GM18520 (cell line): ENCODE data around the gene RNASE2.
"Not testable (repeated sequence)": the region's sequence is repeated elsewhere in the genome, so short reads cannot be mapped to it uniquely, and the experiment has no call there.

ENCODE experiments used
- ATAC-seq: cut with Tn5 transposase; IDR thresholded peaks from one replicate; pipeline ENCODE4 v1.9.1; 2021; ENCODE audit not compliant: unreplicated experiment

Gene RNASE2

DNA sequence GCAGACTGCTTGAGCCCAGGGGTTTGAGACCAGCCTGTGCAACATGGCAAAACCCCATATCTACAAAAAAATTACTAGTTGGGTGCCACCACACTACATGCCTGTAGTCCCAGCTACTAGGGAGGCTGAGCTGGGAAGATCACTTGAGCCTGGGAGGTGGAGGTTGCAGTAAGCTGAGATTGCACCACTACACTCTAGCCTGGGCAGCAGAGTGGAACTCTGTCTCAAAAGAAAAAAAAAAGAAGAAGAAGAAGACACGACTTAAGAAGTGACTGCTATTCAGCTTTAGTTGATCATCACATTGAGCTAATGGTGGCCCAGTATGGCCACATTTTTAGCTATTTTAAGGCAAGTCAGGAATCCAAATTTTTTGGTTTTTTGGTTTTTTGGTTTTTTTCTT, 25.6 kb downstream of the RNASE2 start:
- ATAC-seq, result no peak

GRCh38 chr14:20982646-20983369, 27.5 kb downstream of the RNASE2 start:
- no peak for ATAC-seq

GRCh38 chr14:20985650-20986049, 30.4 kb downstream of the RNASE2 start:
- ATAC-seq, result not testable (repeated sequence)

DNA sequence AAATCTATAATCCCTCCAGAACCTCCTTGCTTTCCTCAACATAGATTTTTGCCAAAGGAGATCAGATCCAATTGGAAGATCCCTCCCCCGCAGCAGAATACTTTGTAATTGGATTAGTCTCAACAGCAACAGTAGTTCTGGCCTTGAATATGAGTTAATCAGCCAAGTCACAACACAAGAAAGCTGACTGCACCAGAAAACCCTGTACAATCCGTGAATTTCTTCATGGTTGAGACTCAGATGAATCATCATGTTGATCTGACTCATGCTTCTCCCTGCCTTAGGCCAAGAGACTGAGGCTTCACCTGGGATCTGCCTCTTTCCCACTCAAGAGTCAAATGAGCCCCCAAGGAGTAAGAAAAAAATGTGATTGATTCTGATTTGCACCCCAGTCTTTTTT, 31.5 kb downstream of the RNASE2 start:
- no peak for ATAC-seq

- no peak for ATAC-seq
Measured at GRCh38 chr14:20988717-20989470, 33.6 kb downstream of the RNASE2 start.

DNA sequence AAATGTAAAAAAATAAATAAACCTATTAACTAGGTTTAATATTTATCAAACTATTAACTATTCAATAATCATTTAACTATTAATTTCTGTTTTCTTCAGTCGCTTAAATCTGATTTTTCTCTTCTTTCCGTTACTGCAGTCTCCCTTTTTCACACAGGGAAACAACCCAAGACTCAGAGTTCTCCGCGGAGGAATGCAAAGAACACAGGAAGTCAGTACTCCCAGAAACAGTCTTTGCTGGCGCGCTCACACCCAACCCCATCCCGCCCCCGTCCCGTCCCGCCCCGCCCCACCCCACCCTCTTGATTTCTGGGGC, 34.1 kb downstream of the RNASE2 start:
- no peak for ATAC-seq

- peak; percentile 95 for ATAC-seq
Measured at GRCh38 chr14:20989787-20990600, 34.7 kb downstream of the RNASE2 start, which contains the start of gene METTL17. Gene METTL17 (plus strand): TSS chr14:20989980. CDS start chr14:20990003, 23 bp downstream.

- no peak for ATAC-seq
Measured at GRCh38 chr14:20996521-20996920, 41.2 kb downstream of the RNASE2 start.

DNA sequence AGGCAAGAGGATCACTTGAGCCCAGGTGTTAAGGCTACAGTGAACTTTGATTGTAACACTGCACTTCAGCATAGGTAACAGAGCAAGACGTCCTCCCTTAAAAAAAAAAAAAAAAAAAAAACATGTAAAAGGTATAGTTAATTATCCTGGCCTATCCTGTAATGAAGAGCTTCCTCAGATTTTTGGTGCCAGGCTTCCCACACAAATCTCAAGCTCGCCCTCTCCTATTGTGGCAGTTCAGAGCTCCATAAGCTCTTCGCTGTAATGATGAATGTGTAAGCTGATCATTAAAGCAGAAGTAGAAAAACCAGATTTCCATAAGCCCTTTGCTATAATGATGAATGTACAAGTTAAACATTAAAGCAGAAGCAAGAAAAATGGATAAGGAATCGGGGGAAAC, 41.8 kb downstream of the RNASE2 start:
- ATAC-seq, result no peak

DNA sequence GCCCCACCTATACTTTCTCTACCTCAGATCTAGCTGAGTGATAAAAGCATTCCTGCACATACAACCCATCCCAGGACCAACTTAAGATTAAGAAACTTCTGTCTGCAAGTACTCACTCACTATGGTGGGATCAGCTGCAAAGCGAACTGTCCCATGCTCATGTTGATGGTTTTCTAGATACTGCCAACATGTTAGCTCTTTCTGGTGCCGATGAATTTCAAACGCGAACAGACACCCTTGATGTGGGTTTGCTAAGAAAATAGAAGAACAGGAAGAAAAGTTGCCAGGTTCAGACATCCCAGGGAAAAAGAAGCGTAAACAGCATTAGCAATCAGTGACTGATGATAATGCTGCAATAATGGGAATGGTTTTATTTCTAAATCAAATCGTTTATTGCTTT, 42.3 kb downstream of the RNASE2 start:
- ATAC-seq, result no peak

DNA sequence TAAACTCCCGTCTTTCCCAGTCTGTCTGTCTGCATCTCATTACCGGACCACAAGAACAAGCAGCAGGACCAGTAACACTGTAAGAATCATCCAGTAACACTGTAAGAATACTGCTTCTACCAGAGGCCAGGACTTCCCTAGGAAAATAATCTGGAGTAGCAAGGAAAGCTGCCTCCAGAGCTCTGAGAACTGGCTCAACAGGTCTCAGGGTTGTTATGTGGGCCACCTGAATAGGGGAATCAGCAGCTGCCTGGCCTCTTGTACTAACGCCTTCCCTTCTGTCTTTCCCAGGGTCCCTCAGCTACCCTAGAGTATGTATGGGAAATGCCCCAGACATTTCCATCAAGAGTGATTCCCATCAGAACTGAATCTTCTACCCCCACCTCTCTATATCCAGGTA, 42.9 kb downstream of the RNASE2 start:
- ATAC-seq, result no peak

- no peak for ATAC-seq
Measured at GRCh38 chr14:20998674-20999366, 43.5 kb downstream of the RNASE2 start, which contains the start of gene SLC39A2. Gene SLC39A2 (plus strand): TSS chr14:20999293. CDS start chr14:20999447, 154 bp downstream.

- ATAC-seq, result no peak
Measured at GRCh38 chr14:20999591-20999990, 44.3 kb downstream of the RNASE2 start.

DNA sequence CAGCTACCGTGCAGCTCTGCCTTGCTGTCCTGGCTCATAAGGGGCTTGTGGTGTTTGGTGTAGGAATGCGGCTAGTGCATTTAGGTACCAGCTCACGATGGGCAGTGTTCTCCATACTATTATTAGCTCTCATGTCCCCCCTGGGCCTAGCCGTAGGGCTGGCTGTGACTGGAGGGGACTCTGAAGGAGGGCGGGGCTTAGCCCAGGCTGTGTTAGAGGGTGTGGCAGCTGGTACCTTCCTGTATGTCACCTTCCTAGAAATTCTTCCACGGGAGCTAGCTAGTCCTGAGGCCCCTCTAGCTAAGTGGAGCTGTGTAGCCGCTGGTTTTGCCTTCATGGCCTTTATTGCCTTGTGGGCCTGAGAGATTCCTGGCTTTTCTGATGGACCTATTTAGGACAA, 45.9 kb downstream of the RNASE2 start:
- ATAC-seq, result no peak

DNA sequence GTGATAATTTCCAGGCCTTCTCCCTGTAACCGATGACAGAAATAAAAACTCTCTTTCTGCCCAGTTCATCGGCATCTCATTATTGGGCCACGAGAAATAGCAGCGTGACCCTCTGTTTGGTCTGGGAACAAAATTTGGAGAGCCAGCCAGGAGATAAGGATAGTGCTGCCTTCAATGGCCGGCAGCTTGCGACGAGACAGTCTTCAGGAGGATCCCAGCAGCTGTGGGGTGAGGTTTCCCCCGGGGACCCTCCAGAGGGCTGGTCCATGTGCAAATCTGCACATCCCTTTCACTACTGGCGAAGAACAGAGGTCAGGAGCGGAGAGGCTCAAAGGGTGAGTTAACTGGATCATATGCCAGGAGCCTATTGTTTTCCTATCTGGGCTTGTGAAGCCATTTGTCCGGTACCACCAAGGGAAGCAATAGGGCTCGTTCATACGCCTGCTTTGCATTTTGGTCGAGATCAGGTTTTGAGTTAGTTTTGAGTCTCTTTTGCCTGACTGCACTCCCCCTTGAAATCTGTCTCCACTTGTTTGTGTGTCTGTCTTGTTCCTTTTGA, 48.6 kb downstream of the RNASE2 start:
- ATAC-seq, result no peak
